Peyer's patch (tissue), 4 donors: Measurements from ENCODE around the gene SNX3.
"Not testable (repeated sequence)": the region's sequence is repeated elsewhere in the genome, so short reads cannot be mapped to it uniquely, and the experiment has no call there.

Experiments used
- CTCF ChIP-seq, 6 experiments: fragments of 450-650 bp in 4 of 6; fragments of 200-600 bp in 2 of 6; sonication (generic) in 1 of 6; IDR thresholded peaks; one replicate each; pipeline ENCODE4 v1.5.1; 2017 to 2019; ENCODE audit warnings: antibody characterized with exemption in 6 of 6, mild to moderate bottlenecking in 3 of 6, moderate library complexity in 1 of 6
- POLR2A ChIP-seq, 2 donors: fragments of 450-650 bp; IDR thresholded peaks; one replicate each; pipeline ENCODE4 v1.5.1; 2017; ENCODE audit warnings: antibody characterized with exemption in 2 of 2, mild to moderate bottlenecking in 2 of 2, moderate library complexity in 2 of 2

GRCh38 chr6:108269955-108270354, 9.1 kb upstream of the SNX3 start:
- not testable (repeated sequence) for TF ChIP-seq POLR2A, CTCF (IDR thresholded peaks at IDR 0.05)
